BE2C (cell line): ENCODE measurements around the gene RPP14.

Experiments used
- DNase-seq: peaks from one replicate; pipeline ENCODE4 v3.0.0-alpha.2; 2020
- H3K27me3 ChIP-seq: fragments of 250-450 bp; sonication (Bioruptor Pico); 2 replicates; pipeline ENCODE4 v1.5.1; 2020; ENCODE audit warnings: mild to moderate bottlenecking
- H3K36me3 ChIP-seq: fragments of 250-450 bp; sonication (Bioruptor Pico); 2 replicates; pipeline ENCODE4 v1.5.1; 2020; ENCODE audit warnings: mild to moderate bottlenecking
- H3K4me1 ChIP-seq: fragments of 250-450 bp; sonication (Bioruptor Pico); 2 replicates; pipeline ENCODE4 v1.5.1; 2020
- H3K4me3 ChIP-seq: 2 replicates; pipeline ENCODE4 v1.5.1; 2011; ENCODE audit warnings: low read depth, low read length
- H3K9me3 ChIP-seq: fragments of 250-450 bp; sonication (Bioruptor Pico); 2 replicates; pipeline ENCODE4 v1.5.1; 2020
- TF ChIP-seq, protein P1 (sequence below): IDR thresholded peaks from 2 replicates; pipeline ENCODE4 v1.5.1; 2012; ENCODE audit warnings: mild to moderate bottlenecking, low read depth, low read length

RPP14 gene

DNA sequence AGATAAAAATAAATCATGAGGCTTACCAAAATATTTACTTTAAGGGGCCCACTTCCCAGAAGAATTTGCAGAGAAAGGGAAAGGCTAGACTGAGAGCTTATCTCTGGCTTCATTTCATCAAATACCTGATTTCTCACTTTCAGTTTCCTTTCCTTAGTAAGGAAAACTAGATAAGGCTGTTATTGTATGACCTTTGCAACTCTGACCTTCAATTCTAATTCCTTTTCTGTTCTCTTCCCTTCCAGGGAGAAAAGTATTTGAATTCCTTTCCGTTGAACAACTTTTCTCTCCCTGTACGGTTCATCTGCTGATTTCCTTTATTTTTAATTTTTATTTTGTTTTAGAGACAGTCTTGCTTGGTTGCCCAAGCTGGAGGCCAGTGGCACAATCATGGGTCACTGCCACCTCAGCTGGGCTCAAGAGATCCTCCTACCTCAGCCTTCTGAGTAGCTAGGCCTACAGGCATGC is 19.5 kb downstream of the RPP14 start:
- no peak for DNase-seq
- TF ChIP-seq, protein P1, sequence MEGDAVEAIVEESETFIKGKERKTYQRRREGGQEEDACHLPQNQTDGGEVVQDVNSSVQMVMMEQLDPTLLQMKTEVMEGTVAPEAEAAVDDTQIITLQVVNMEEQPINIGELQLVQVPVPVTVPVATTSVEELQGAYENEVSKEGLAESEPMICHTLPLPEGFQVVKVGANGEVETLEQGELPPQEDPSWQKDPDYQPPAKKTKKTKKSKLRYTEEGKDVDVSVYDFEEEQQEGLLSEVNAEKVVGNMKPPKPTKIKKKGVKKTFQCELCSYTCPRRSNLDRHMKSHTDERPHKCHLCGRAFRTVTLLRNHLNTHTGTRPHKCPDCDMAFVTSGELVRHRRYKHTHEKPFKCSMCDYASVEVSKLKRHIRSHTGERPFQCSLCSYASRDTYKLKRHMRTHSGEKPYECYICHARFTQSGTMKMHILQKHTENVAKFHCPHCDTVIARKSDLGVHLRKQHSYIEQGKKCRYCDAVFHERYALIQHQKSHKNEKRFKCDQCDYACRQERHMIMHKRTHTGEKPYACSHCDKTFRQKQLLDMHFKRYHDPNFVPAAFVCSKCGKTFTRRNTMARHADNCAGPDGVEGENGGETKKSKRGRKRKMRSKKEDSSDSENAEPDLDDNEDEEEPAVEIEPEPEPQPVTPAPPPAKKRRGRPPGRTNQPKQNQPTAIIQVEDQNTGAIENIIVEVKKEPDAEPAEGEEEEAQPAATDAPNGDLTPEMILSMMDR, result no peak
- Histone ChIP-seq H3K36me3 (no peaks in the 10 kb centered on the region), H3K9me3 (no peaks in the 10 kb centered on the region), H3K4me1 (no peaks in the 10 kb centered on the region), H3K27me3 (no peaks in the 10 kb centered on the region), H3K4me3 (no peak overlapping the region)

DNA sequence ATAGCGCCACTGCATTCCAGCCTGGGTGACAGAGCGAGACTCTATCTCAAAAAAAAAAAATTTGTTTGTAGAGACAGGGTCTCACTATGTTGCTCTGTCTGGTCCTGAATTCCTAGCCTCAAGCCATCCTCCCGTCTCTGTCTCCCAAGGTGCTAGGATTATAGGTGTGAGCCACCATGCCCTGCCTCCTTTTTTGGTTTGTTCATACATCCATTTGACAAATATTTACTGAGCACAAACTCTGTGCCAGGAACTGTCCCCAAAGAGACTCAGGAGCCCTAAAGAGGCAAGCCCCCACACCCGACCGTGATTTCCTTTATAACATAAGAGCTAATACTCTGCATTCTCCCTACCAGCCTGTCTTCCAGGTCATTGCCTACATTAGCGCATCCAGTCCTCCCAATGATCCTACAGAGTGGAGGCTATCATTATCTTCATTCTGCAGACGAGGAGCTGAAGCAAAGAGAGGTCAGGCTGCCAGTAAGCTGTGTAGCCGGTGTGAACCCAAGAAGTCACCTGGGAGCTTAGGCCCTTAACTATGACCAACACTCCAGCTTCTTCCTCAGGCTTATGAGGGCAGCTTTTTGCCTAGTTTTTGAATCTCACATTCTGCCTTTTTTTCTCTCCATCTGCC is 20.3 kb downstream of the RPP14 start:
- no peaks in the 10 kb centered on the region for H3K36me3 ChIP-seq
- DNase-seq, result no peak
- no peaks in the 10 kb centered on the region for H3K27me3 ChIP-seq
- no peaks in the 10 kb centered on the region for H3K9me3 ChIP-seq
- TF ChIP-seq, protein P1, result no peak
- H3K4me1 ChIP-seq, result no peaks in the 10 kb centered on the region
- H3K4me3 ChIP-seq, result no peak overlapping the region

DNA sequence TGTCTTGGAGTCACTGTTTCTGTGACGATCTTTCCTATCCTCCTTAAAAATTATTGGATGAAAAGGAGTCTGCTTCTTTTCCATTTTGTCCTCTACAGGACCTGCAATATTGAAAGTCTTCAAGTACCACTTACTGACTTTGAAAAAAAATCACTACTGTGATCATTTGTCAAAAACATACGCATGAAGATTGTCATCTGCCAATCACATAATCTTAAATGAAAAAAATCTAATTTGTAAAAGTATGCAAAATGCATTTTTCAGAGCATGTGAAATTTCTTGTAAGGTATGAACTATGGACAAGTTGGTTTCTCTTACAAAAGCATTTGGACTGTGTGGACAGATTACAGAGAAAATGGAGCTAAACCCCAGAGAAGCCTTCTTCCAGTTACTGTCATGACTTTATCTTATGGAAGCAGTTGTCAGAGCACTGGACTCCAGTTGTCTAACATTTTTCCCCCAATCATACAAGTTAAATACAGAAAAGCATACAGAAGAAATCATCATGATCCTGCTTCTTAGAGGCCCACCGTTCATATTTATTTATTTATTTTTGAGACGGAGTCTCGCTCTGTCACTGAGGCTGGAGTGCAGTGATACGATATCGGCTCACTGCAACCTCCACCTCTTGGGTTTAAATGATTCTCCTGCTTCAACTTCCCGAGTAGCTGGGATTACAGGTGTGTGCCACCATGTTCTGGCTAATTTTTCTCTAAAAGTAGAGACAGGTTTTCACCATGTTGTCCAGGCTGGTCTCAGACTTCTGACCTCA is 23.3 kb downstream of the RPP14 start:
- DNase-seq, result no peak
- Histone ChIP-seq H3K9me3 (no peaks in the 10 kb centered on the region), H3K27me3 (no peaks in the 10 kb centered on the region), H3K4me3 (no peak overlapping the region), H3K4me1 (no peaks in the 10 kb centered on the region), H3K36me3 (no peaks in the 10 kb centered on the region)
- TF ChIP-seq, protein P1, result no peak

DNA sequence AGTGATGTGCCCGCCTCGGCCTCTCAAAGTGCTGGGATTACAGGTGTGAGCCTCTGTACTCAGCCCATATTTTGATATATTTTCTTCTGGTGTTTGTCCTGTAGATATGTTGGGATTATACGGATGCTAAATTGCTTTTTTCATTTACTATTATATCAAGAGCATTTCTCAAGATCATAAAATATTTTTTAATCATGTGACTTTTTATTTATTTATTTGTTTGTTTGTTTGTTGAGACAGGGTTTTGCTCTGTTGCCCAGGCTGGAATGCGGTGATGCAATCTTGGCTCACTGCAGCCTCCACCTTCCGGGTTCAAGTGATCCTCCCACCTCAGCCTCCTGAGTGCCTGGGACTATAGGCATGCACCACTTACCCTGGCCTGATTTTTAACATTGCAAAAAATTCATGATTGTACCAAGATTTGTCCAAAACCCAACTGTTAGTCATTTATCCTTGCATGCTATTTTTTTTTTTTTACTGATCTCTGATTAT is 23.9 kb downstream of the RPP14 start:
- no peak for DNase-seq
- no peaks in the 10 kb centered on the region for H3K4me1 ChIP-seq
- H3K4me3 ChIP-seq, result no peak overlapping the region
- no peaks in the 10 kb centered on the region for H3K36me3 ChIP-seq
- no peaks in the 10 kb centered on the region for H3K9me3 ChIP-seq
- H3K27me3 ChIP-seq, result no peaks in the 10 kb centered on the region
- TF ChIP-seq, protein P1, result no peak

DNA sequence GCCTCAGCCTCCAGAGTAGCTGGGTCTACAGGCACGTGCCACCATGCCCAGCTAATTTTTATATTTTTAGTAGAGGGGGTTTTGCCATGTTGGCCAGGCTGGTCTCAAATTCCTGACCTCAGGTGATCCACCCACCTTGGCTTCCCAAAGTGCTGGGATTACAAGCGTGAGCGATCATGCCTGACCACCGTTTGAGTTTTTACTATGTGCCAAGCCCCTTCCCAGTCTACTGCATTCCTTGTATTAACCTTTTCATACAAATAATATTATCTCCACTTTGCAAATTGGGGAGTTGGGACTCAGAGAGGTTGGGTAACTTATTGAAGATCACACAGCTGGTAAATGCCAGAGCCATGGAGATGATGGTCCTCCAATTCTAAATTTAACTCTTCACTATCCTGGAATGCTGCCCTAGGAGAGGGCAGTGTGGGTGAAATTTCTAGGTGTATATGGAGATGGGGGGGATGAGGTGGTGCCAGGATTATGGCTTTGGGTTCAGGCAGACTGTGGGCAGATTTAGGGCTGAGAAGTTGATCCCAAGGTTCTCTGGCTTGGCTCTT is 25.6 kb downstream of the RPP14 start:
- Histone ChIP-seq H3K4me3 (no peak overlapping the region), H3K27me3 (no peaks in the 10 kb centered on the region), H3K9me3 (no peaks in the 10 kb centered on the region), H3K36me3 (no peaks in the 10 kb centered on the region), H3K4me1 (no peaks in the 10 kb centered on the region)
- TF ChIP-seq, protein P1, result no peak
- DNase-seq, result no peak
